ENCODE data around the gene PFDN5.

- TF ChIP-seq CTCF (IDR thresholded peaks at IDR 0.05; ENCODE audit: low read depth, low read length) (no peak), POLR2A (IDR thresholded peaks at IDR 0.05; ENCODE audit: extremely low read depth, insufficient read length) (no peak)
- TF ChIP-seq, protein P1, sequence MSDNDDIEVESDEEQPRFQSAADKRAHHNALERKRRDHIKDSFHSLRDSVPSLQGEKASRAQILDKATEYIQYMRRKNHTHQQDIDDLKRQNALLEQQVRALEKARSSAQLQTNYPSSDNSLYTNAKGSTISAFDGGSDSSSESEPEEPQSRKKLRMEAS (IDR thresholded peaks at IDR 0.05; ENCODE audit: low read depth, low read length), result no peak
Measured at GRCh38 chr12:53328043-53328435, 32.7 kb downstream of the PFDN5 start.
